DOHH2 (cell line): ENCODE data around the gene TGM2.

Source experiments
- CTCF ChIP-seq: fragments of 200-600 bp; sonication (generic); IDR thresholded peaks from one replicate; pipeline ENCODE4 v1.5.1; 2014; ENCODE audit warnings: antibody characterized with exemption, mild to moderate bottlenecking, low read depth, low read length; ENCODE audit not compliant: poor library complexity, severe bottlenecking
- EZH2phosphoT487 ChIP-seq: fragments of 200-600 bp; sonication (generic); IDR thresholded peaks from 2 replicates; pipeline ENCODE4 v1.6.1; 2017; ENCODE audit warnings: borderline replicate concordance, mild to moderate bottlenecking, antibody characterized with exemption, low read length, moderate library complexity, mixed read lengths

DNA sequence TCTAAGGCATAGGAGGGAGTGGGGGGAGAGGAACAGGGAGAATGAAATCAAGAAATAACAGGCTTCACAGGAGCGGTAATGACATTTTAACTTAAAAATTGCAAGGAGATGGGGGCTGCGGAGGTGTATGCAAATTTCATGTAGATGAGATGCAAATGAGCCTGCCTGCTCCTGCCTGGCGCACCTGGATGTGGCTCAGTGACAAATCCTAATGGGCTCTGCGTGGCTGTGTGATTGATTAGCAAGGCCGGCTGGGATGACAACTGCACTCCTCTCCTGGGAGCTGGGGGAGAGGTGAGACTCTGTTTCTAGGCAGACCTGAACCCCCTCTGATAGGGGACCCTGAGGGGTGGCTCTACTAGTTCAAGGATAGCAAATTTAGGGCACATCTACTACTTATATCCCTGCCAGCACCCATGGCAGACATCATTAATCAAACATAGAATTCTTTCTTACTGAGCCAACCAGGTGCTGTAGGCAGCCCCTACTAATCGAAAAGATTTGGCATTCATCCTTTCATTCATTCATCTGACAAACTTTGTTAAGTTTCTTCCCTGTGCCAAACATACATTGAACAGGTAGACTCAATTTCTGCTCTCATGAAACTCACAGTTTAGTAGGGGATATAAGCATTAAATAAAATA lies 38.4 kb upstream of the TGM2 start:
- TF ChIP-seq CTCF (no peak), EZH2phosphoT487 (no peak)
